Muscle of arm (tissue), 12 donors: ENCODE measurements around the gene PLCL2. TPM values are rescaled to one million over a fixed set of nuclear protein-coding genes. Genes with fewer than 3 reads are reported as not detected.

Experiments
- DNase-seq: peaks from one replicate; pipeline ENCODE4 v3.0.0-alpha.2; 2013
- polyA plus RNA-seq, 12 donors: library from polyadenylated mRNA; unstranded; fragments of 120-200 nt; gene quantifications; one replicate each; pipeline ENCODE4 v1.2.1, GENCODE V29; 2013; ENCODE audit not compliant: insufficient read length in 12 of 12

The PLCL2 gene
- polyA plus RNA-seq, 12 donors, result 7.8 to 18.2 (median 15.1) TPM; not detected in 1

DNA sequence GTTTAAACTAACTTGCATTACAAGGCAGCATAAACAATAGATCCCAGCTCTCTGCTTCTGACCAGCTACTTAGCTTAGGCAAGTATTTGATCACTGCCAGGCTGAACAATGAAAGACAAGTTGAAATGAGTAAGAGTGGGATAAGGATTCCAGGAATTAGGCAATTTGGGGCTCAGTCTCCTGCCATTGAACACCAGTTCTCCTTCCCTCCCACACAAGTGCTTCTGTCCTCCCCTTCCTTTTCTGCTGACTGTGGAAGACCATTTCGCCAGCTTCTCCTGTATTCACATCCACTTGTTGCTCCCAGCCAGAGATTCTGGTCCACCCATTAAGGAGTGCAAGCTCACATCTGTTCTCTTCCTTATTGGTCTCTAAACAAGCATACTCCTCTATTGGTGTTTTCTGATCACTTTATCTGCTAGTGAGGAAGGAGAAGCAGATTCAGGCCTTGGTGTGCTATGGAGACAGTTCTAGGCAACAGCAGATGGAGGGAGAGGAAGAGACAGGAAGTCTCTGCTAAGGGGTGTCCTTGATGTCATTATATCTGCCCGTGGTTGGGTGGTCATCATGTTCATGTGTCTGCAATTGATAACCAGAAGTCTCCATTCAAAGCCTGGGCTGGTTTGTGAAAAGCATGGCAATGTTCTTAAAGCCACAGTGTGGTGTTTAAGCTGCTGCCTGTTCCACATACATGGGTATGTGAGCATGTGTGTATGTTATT lies 121.5 kb downstream of the PLCL2 start:
- DNase-seq, result no peak

DNA sequence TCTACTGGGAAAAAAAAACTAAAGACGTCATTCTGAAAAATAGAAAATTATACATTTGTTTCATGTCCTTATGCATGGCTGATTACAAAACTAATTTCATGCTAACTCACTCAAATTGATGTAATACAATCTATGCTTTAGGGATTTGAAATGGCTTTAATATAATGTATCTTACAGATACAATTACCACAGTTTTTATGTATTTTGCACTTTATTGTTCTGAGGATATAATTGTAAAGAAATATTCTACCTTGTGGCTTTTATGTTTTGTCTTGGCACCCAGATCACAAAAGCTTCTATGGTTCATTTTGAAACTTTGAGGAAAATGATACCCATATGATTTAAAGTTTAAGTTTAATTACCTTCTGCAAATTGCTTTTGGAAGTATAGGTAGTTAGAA lies 122.5 kb downstream of the PLCL2 start:
- no peak for DNase-seq

DNA sequence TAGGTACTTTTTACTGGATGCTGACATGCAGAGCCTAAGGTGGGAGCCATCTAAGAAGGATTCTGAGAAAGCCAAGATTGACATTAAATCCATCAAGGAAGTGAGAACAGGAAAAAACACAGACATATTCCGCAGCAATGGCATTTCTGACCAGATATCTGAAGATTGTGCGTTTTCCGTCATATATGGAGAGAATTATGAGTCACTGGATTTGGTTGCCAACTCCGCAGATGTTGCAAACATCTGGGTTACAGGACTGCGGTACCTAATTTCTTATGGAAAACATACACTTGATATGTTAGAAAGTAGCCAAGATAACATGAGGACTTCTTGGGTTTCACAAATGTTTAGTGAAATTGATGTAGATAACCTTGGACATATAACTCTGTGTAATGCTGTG lies 125.1 kb downstream of the PLCL2 start:
- DNase-seq, result peak; percentile 16

DNA sequence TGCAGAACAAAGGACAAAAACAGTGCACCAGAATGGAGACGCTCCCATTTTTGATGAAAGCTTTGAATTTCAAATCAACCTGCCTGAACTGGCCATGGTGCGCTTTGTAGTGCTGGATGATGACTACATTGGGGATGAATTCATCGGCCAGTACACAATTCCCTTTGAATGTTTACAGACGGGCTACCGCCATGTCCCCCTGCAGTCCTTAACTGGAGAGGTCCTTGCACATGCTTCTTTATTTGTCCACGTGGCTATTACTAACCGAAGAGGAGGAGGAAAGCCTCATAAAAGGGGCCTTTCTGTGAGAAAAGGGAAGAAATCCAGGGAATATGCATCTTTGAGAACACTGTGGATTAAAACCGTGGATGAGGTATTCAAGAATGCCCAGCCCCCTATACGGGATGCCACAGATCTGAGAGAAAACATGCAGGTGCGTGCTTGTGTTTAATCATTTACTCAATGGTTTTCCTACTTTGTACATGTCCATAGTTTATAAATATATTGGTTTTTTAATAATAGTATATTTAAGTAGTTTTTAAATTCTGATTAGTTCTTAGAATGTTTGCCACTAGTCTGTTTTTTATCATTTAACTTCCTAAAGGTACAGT lies 127.1 kb downstream of the PLCL2 start:
- DNase-seq, result no peak

DNA sequence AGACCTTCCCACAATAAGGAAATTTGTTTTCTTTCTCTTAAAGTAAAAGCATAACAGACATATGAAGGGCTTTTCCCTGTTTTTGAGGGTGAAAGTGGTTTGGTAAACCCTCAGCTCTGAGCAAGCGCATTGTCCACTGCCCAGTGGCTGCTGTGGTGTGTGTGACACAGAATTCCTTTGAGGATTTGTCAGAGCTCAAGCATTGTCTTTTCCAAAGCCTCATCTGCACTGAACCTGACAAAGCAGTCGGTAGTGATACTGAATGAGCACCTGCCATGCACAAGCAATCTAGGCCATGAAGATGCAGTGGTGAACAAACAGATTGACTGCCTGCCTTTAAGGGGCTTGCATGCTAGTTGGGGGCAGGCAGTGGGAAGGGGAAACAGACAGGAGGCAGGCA lies 128.3 kb downstream of the PLCL2 start:
- DNase-seq, result no peak

DNA sequence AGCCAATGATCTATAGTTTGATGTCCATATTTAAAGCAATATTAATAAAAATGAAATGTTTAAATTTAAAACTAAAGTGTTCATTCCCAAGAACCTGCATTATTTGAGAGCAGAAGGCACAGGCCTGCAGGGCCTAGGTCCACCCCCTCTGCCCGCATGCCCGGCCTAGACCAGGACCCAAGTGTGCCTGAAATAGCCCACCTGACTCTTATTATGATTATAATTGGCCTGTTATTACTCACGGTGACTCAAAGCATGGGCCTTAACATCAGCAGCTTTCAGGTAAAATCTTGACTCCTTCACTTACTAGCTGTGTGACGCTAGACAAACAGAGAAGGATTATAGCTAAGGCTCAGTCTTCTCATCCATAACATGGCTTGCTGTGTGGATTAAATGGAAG lies 128.8 kb downstream of the PLCL2 start:
- no peak for DNase-seq

DNA sequence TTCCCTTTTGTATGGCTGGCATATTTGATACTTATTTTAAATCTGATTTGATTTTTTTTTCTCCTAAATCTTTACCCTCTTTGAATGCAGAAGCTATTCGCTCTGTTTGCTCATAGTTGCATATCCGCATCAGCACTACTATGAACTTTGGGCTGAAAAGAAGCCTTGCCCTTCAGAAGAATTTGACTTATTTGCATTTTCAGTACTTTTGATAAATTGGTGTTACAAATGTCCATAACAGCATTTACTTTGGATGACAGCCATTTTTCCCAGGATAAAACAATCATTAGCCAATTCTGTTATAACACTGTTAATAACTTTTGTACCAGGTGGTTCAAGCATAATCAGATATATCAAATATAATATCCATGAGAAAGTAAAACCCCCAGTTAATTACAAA lies 129.5 kb downstream of the PLCL2 start:
- DNase-seq, result no peak

DNA sequence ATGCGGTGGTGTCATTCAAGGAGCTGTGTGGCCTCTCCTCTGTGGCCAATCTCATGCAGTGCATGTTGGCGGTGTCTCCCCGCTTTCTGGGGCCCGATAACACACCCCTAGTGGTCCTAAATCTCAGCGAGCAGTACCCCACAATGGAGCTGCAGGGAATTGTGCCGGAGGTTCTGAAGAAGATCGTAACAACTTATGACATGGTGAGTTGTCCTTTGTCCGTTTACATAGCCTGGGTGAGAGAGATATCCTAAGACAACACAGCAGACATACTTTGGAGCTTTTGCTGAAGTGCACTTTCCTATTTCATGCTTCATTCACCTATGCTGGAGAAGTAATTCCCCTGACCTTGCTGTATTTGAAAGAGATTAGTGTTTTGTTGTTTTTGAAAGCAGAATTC lies 130.0 kb downstream of the PLCL2 start:
- no peak for DNase-seq

DNA sequence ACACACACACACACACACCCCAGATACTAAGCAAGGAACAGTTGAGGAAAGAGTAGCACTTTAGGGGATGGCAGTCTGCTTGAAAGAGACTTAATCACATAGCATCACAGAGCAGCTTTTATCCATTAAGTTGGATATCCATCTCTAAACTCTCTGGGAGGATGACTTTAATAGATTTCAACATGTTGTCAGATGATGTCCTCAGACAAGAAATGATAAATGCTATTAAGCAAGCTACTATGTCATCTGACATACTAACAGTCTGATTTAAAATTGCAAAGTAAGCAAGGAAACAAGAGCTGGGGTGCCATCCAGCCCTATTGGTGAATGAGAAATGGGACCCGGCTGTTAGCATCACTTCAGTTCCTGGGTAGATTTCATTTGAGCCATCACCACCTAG lies 136.9 kb downstream of the PLCL2 start:
- DNase-seq, result no peak

DNA sequence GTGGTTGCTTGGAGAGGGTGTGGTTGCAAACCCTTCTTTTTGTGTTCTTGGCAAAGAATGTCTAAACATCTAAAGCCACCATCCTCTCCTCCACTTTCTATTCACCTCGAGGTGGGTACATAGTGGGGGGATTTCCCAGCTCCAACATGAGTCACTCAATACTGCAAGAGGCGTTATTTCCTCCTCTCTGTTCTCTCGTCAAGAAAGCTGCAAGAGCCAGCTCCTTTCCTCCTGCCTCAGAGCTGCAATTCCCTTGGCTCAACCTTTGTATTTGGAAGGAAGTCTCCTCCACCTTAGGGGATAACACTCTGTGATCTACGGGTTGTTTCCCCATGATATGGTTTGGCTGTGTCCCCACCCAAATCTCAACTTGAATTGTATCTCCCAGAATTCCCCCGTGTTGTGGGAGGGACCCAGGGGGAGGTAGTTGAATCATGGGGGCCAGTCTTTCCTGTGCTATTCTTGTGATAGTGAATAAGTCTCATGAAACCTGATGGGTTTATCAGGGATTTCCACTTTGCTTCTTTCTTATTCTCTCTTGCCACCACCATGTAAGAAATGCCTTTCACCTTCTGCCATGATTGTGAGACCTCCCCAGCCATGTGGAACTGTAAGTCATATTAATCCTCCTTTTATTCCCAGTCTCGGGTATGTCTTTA lies 138.4 kb downstream of the PLCL2 start:
- DNase-seq, result no peak

DNA sequence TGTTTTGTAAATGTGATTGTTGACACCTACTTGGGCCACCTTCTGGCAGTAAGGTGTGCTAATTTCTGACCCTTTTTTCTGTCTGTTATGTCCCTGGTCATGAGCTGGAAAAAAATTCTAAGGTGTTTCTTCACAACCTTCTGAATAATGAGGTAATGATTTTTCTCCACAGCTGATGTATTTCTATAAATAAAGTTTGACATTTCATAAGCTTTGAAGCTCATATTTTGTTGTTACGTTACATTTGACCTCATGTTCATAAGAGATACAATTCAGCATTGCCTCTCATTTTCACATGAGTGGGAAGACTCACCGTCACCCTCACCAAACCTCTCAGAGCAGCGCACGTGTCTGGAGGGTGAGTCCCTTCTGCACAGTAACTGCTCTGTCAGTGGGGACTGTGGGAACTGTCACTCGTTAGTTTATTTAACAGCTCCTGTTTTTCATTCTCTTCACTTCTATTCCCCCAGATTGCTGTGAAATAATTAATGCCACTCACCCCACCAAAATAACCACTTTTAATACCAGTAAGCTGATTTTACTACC lies 140.9 kb downstream of the PLCL2 start:
- DNase-seq, result no peak

DNA sequence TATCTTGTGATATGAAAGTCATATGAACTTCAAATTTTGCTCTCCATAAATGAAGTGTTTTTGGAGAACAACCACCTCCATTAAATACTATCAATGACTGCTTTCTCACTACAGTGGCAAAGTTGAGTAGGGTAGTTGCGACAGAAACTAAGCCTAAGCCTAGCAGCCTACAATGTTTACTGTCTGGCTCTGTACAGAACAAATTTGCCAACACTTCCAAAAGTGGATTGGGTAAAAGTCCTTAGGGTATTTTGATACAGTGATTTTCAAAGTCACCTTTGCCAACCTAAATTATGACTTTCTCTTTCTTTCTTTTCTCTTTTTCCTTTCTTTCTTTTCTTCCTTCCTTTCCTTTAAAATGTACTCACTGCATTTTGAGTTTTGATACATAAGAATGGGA lies 142.6 kb downstream of the PLCL2 start:
- DNase-seq, result no peak

DNA sequence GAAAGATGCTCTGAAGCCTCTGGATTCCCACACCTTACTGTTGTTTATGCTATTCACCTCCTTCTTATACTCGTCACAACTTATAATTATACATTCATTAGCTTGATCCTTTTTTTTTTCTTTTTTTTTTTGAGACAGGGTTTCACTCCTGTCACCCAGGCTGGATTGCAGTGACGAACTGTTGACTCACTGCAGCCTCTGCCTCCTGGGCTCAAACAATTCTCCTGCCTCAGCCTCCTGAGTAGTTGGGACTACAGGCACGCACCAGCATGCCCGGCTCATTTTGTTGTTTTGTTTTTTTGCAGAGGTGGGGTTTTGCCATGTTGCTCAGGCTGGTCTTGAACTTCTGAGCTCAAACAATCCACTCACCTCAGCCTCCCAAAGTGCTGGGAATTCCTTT lies 143.6 kb downstream of the PLCL2 start:
- DNase-seq, result no peak

DNA sequence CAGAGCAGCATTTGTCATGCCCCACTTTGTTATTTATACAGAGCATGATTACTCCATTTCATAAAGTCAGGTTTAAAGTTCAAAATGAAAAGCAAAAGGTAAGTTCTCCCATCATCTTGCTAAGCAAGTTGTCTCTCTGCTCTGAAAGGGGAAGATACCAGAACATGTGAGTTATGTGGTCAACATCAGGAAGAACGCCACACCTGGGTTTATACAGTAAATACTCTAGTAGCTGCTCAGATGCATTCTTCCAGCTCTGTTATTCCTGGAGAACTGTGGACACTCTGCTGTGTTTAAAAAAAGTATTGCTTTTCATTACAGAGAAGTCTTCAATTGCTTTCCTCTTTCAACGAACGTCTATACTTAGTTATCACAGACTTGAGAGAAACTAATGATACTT lies 145.7 kb downstream of the PLCL2 start:
- DNase-seq, result no peak

DNA sequence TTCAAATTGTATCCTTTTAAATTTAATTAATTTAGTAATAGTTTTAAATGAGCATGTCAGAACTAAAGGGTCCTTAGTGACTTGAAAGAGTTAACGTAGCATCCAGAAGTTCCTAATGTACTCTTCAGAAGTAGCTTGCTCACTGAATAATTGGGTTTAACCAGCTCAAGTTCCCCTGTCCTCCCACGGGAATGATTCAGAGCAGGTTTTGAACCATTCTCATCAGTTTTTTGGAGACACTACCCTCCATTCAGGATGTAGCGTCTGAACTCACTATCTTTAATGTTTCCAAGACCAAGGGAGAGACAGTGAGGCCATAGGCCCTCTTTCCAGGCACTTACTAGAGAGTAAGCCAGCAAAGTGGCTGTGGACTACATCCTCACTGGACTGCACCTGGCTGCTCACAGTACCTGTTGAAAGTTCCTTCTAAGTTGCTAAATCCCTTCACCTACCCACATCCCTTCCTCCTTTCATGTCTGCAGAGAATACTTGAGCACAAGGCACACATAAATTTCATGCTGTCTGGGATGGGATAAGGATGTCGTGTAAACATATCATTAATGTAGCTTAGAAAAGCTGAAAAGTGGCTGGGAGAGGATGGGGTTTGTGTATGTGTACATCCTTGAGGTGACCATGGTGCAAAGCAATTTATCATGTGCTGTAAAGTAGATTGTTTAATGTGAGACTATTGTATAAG lies 146.3 kb downstream of the PLCL2 start:
- no peak for DNase-seq

DNA sequence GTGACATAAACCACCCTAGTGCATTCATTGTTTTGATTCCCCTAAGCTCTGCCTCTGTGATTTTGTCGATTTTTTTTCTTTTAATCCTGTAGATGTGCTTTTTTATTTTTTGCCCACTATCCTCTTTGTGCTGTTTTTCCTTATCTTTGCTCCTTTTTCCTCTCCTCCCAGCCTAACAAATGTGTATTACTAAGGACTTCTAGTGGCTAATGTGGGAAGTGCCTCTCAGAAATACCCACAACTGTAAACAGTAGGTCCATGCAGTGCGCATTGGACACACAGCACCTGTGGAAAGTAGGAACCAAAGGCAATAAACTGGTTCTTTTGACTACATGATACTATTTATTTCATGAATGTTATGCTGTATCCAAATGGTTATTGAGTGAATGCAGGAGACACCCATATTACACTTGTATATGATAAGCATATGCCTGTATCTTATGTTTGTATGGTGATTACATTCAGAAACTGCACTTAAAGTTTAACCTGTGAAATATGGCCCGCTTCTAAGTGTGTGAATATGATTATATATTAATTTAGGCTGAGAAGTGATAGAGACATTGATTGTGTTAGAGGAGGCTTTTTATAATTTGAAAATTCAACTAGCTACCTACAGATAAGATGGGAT lies 147.8 kb downstream of the PLCL2 start:
- DNase-seq, result no peak

DNA sequence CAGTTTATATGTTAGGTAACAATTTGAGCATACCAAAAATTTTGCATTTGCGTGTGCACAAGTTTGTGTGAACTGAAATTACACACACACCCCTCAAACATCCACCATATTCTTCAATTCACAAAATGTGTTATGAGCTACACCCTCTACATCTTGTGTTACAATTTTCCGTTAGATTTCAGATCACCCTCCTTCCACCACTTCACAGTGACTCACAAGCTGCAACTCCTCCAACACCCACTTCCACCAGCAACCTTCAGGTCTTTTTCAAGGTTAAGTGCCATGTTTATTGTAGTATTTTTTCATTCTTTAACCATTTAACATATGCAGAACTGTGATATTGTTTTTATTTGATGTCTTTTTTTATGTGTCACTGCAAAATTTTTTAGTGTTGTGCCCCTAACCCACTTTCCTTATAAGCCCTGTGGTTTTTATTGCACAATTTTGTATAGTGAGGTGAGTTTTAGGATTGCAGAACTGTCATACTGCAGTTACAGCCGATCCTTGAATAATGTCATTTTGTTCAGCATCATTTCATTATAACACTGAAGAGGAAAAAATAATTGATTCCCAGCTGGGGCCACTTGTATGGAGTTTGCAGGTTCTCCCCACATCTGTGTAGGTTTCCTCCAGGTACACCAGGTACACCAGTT lies 148.9 kb downstream of the PLCL2 start:
- DNase-seq, result no peak

DNA sequence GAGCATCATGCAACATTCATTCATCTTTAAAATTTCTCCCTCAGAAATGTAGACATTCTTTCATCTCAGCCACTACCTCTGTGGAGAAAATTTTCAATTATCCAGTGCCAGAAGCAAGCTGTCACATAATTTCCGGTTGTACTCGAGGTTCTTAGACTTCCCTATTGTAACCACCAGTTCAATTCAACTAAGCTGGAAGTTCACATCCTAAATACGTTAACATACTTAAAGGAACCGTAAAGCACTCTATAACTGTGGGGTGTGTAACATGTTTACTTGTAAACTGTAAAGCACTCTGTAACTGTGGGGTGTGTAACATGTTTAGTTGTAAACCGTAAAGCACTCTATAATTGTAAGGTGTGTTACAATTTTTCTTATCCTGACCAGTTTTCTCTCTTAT lies 150.3 kb downstream of the PLCL2 start:
- DNase-seq, result no peak

DNA sequence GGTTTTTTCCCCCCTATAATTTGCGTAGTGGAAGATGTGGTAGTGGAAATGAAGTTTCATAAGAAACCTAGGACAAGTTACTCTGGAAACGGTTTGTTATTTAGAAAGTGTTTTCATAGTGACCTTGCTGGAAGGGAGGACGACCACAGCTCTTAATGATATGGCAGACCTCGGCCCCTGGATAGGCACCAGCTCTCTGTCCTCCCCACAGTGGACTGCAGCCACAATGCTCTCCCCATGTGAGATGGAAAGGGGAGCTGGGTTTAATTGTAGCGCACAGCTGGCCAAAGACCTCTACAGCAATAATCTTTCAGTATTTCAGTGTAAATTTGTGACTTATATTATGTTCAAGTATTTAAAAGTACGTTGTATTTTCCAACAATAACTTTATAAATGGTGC lies 151.2 kb downstream of the PLCL2 start:
- DNase-seq, result no peak

DNA sequence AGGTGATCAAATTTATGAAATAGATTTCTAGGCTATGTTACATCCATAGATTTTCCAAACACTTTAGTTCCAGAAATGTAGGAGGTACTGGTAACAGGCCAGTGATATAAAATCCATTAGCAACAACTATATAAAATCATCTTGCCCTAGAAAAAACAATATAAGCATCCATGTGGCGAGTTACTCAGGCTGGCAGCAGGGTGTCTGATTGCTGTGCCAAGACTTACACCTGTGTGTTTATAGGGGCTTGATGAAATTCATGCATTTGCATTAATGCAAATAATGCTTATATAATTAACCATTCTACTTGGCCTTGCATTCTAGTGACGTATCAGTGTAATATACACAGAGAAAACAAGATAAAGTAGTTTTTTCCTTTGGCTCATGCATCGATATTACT lies 153.4 kb downstream of the PLCL2 start:
- DNase-seq, result no peak

DNA sequence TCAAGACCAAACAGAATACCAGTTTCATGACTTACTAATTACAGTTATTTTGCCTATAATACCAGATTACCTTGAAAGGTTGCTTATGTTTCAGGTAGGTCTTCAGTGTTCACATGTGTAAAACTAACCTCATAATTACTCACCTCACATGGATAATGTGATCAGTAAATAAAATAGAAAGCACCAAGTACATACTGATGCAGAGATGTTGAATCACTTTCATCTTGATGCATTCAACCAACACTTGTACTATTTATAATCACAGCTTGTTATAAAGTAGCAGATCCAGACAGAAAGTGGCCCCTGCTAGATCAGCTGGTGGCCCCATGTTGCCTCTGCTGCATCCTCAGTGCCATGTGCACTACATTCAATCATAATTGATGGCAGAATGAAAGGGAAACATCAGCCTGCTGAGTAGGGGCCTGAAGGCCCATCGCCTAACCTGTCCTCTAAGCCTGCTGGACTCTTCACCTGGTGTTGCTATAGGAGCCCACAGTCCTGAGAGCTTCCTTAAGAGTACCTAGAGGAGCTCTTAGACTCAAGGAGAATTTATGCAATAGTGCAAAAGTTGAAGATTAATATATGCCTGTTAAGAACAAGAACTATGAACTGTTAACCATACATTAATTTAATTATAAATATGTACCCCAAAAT lies 154.3 kb downstream of the PLCL2 start:
- DNase-seq, result no peak
